Tibial artery (tissue), 4 donors: ENCODE data around the gene ERC1.

Source experiments
- DNase-seq, 2 donors: peaks; one replicate each; pipeline ENCODE4 v3.0.0-alpha.2; 2019
- H3K27ac ChIP-seq, 2 donors: fragments of 200-600 bp; sonication (generic) in 1 of 2; 1 replicate in 1 of 2; 2 replicates in 1 of 2; pipeline ENCODE4 v1.5.1; 2018 to 2019; ENCODE audit warnings: mild to moderate bottlenecking in 1 of 2
- H3K27me3 ChIP-seq, 2 donors: fragments of 200-600 bp; sonication (generic) in 1 of 2; one replicate each; pipeline versions ENCODE4 v1.5.1 to v1.6.0; 2016 to 2019
- H3K36me3 ChIP-seq, 3 donors: fragments of 200-600 bp; sonication (generic) in 2 of 3; one replicate each; pipeline ENCODE4 v1.5.1; 2016 to 2019; ENCODE audit warnings: mild to moderate bottlenecking in 2 of 3
- H3K4me1 ChIP-seq, 4 donors: fragments of 200-600 bp; sonication (generic) in 2 of 4; 1 replicate in 3 of 4; 2 replicates in 1 of 4; pipeline ENCODE4 v1.5.1; 2016 to 2019
- H3K4me3 ChIP-seq, 2 donors: fragments of 200-600 bp; sonication (generic) in 1 of 2; 1 replicate in 1 of 2; 2 replicates in 1 of 2; pipeline ENCODE4 v1.5.1; 2018 to 2019; ENCODE audit warnings: mild to moderate bottlenecking in 2 of 2
- H3K9me3 ChIP-seq, 3 donors: fragments of 200-600 bp; sonication (generic) in 1 of 3; one replicate each; pipeline ENCODE4 v1.5.1; 2016 to 2019
- intact Hi-C: fragments of 100-400 bp; cut with DNase I; formaldehyde crosslinking; loops from one replicate; pipeline ENCODE4 v1.15.0; 2023; ENCODE audit warnings: low total_unique reads
- TF ChIP-seq, protein P1 (sequence below), 2 experiments: fragments of 200-600 bp in 1 of 2; fragments of 450-650 bp in 1 of 2; IDR thresholded peaks; one replicate each; pipeline ENCODE4 v1.5.1; 2017 to 2019; ENCODE audit warnings: antibody characterized with exemption in 2 of 2, mild to moderate bottlenecking in 1 of 2, moderate library complexity in 1 of 2

The ERC1 gene

DNA sequence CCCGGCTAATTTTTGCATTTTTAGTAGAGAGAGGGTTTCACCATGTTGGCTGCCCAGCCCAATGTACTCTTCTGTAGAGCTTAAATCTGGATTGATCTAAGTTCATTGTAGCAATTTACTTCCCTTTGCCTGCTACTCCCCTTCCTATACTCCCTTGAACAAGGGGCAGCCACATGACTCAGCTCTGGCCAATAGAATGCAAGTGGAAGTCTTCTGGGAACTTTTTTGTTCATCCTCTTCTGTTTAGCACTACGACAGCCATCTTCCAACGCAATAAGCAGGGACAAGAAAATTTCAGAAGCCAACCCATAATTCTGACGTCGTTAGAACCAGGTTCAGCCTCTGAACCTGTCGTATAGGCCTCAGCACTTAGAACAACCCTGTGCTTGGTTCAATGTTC is 35.1 kb upstream of the ERC1 start:
- Histone ChIP-seq H3K36me3 (no peaks in the 10 kb centered on the region), H3K27me3 (no peaks in the 10 kb centered on the region), H3K4me3 (no peak overlapping the region), H3K9me3 (no peaks in the 10 kb centered on the region), H3K4me1 (peaks cover 0 to 2% (median 0%) of the 10 kb centered on the region in 4 donors), H3K27ac (no peak overlapping the region)
- intact Hi-C loops: loop anchor here (10.0 kb wide), 1 partner anchor 131 kb away; no protein-coding TSS in a partner anchor
- TF ChIP-seq, protein P1, sequence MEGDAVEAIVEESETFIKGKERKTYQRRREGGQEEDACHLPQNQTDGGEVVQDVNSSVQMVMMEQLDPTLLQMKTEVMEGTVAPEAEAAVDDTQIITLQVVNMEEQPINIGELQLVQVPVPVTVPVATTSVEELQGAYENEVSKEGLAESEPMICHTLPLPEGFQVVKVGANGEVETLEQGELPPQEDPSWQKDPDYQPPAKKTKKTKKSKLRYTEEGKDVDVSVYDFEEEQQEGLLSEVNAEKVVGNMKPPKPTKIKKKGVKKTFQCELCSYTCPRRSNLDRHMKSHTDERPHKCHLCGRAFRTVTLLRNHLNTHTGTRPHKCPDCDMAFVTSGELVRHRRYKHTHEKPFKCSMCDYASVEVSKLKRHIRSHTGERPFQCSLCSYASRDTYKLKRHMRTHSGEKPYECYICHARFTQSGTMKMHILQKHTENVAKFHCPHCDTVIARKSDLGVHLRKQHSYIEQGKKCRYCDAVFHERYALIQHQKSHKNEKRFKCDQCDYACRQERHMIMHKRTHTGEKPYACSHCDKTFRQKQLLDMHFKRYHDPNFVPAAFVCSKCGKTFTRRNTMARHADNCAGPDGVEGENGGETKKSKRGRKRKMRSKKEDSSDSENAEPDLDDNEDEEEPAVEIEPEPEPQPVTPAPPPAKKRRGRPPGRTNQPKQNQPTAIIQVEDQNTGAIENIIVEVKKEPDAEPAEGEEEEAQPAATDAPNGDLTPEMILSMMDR (IDR thresholded peaks at IDR 0.05): no peak
- no peak for DNase-seq

DNA sequence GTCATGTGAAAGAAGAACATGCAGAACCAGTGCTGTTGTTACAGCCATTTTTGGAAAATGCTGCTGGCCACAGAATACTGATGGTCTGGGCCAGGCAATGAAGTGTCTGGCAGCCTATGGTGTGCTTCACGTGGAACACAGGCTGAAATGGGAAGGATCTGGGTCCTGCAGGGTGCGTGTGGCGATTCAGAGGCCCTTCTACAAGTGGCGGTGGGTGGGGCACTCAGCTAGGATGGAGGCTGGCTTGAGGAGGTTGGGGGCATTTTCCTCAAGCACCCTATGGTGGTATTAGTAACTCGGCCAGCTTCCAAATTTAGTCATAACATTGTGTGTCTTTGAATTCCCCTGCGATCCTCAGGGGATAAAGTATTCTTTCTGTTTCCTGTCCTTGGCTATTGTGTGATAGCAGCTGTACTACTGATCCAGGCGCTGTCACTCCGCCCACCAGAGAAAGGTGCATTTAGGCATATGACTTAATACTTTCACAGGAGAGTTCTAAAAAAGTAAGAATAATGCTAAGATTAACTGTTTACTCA is 32.4 kb upstream of the ERC1 start:
- intact Hi-C loops: loop anchor here (10.0 kb wide), 1 partner anchor 134 kb away; no protein-coding TSS in a partner anchor
- H3K4me3 ChIP-seq: no peak overlapping the region
- no peaks in the 10 kb centered on the region for H3K27me3 ChIP-seq
- TF ChIP-seq, protein P1 (IDR thresholded peaks at IDR 0.05): no peak
- H3K9me3 ChIP-seq: no peaks in the 10 kb centered on the region
- H3K4me1 ChIP-seq: peaks cover 0 to 2% (median 0%) of the 10 kb centered on the region in 4 donors
- no peak overlapping the region for H3K27ac ChIP-seq
- DNase-seq: no peak
- no peaks in the 10 kb centered on the region for H3K36me3 ChIP-seq

DNA sequence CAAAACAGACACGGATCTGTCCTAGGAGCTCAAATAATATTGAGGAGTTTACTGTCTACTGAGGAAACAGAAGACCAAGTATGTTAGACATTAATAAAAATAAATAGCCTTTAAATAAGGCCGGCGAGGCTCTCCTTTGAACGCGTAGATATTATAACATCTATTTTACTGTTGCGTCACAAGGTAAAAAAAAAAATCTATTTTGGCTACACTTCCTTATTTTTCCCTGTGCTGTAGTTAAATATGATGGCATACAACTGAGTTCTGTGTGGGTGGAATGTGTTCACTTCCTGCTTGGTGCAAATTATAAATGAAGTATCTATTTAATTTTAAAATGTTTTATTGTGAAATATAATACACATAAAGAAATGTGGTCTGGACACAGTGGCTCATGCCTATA is 24.3 kb upstream of the ERC1 start:
- DNase-seq: no peak
- TF ChIP-seq, protein P1 (IDR thresholded peaks at IDR 0.05): no peak
- H3K4me1 ChIP-seq: no peaks in the 10 kb centered on the region
- H3K27ac ChIP-seq: no peak overlapping the region
- no peak overlapping the region for H3K4me3 ChIP-seq
- H3K36me3 ChIP-seq: no peaks in the 10 kb centered on the region
- intact Hi-C loops: no loop called here
- H3K9me3 ChIP-seq: no peaks in the 10 kb centered on the region
- H3K27me3 ChIP-seq: no peaks in the 10 kb centered on the region

DNA sequence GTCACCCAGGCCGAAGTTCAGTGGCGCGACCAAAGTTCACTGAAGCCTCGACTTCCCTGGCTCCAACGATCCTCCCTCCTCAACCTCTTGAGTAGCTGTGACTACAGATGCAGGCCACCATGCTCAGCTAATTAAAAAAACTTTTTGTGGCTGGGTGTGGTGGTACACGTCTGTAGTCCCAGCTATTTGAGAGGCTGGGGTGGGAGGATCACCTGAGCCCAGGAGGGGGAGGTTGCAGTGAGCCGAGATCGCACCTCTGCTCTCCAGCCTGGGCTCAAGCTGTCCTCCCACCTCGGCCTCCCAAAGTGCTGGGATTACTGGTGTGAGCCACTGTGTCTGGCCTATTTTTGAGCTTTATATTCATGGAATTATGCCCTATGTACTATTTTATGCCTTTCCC is 23.4 kb upstream of the ERC1 start:
- no peaks in the 10 kb centered on the region for H3K27me3 ChIP-seq
- H3K4me3 ChIP-seq: no peak overlapping the region
- DNase-seq: no peak
- H3K27ac ChIP-seq: no peak overlapping the region
- TF ChIP-seq, protein P1 (IDR thresholded peaks at IDR 0.05): no peak
- no peaks in the 10 kb centered on the region for H3K9me3 ChIP-seq
- H3K36me3 ChIP-seq: no peaks in the 10 kb centered on the region
- intact Hi-C loops: no loop called here
- no peaks in the 10 kb centered on the region for H3K4me1 ChIP-seq

DNA sequence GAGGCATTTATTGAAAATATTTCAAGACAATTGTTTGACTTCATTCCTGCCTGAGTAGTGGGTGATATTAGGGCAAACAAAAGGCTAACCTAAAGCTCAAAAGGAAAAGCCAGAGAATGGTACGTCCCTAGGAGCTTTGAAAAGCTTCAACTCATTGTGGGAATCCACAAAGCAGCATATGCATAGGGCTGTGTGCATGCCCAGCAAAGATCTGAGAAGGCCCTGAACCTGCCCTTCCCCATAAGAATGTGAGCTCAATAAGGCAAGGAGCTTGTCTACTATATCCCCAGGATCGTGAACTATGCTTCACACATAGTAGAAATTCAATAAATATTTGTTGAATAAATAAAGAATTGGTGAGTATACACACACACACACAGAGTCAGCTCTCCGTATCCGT is 22.5 kb upstream of the ERC1 start:
- Histone ChIP-seq H3K4me1 (no peaks in the 10 kb centered on the region), H3K36me3 (no peaks in the 10 kb centered on the region), H3K27ac (no peak overlapping the region), H3K27me3 (no peaks in the 10 kb centered on the region), H3K9me3 (no peaks in the 10 kb centered on the region), H3K4me3 (no peak overlapping the region)
- DNase-seq: no peak
- TF ChIP-seq, protein P1 (IDR thresholded peaks at IDR 0.05): no peak
- intact Hi-C loops: no loop called here

DNA sequence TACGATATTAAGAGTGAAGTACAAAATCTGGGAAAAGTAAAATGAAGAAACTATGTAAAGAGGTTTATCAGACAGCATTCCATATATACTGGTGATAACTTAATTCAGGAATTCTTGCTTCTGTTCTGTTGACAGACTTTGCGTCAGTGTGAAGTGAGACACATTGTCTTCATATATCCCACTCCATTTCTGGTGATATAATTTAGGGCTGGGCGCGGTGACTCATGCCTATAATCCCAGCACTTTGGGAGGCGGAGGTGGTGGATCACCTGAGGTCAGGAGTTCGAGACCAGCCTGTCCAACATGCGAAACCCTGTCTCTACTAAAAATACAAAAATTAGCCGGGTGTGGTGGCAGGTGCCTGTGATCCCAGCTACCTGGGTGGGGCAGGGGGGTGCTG is 21.2 kb upstream of the ERC1 start:
- H3K9me3 ChIP-seq: no peaks in the 10 kb centered on the region
- H3K27me3 ChIP-seq: no peaks in the 10 kb centered on the region
- intact Hi-C loops: no loop called here
- H3K4me3 ChIP-seq: no peak overlapping the region
- no peak for DNase-seq
- no peaks in the 10 kb centered on the region for H3K4me1 ChIP-seq
- no peaks in the 10 kb centered on the region for H3K36me3 ChIP-seq
- TF ChIP-seq, protein P1 (IDR thresholded peaks at IDR 0.05): no peak
- no peak overlapping the region for H3K27ac ChIP-seq
